ENCODE measurements around the gene MKS1.

MKS1 gene

GRCh38 chr17:58156839-58157803 is 61.9 kb downstream of the MKS1 start:
- peak; percentile 1 to 89 (median 84) for DNase-seq
